HG03520 (cell line): ENCODE measurements around the gene KRTAP5-1.
A peak's percentile ranks its signal among the peaks of the same experiment; 100 is the strongest.
"Not testable (repeated sequence)": the region's sequence is repeated elsewhere in the genome, so short reads cannot be mapped to it uniquely, and the experiment has no call there.

Experiments used
- ATAC-seq: cut with Tn5 transposase; IDR thresholded peaks from one replicate; pipeline ENCODE4 v1.9.1; 2021; ENCODE audit warnings: mild to moderate bottlenecking, moderate library complexity; ENCODE audit not compliant: unreplicated experiment

Gene KRTAP5-1, protein sequence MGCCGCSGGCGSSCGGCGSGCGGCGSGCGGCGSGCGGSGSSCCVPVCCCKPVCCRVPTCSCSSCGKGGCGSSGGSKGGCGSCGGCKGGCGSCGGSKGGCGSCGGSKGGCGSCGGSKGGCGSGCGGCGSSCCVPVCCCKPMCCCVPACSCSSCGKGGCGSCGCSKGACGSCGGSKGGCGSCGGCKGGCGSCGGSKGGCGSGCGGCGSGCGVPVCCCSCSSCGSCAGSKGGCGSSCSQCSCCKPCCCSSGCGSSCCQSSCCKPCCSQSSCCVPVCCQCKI

GRCh38 chr11:1584661-1585370, at the start of gene KRTAP5-1:
TSS of gene KRTAP5-1 (minus strand) at chr11:1585283. CDS start at chr11:1585249, 34 bp downstream.
- not testable (repeated sequence) for ATAC-seq

DNA sequence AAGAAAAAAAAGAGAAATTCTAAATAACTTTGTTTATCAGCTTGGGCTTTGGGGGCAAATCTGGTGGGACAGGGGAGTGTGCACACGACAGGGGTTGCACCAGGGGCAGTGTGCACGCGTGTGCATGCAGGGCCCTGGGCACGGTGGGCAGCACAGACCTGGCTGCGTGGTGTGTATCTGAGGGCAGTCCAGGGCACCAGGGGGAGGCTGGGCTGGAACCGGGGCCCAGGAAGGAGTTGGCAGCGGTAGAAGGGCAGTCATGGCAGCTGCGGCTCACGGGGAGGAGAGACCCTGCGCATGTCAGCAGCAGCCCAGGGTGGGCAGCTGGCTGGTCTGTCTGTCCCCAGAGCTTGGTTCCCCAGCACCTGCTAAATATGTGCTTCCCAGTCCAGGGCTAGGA, 48.8 kb upstream of the KRTAP5-1 start:
- no peak for ATAC-seq

GRCh38 chr11:1632053-1632714, 47.1 kb upstream of the KRTAP5-1 start:
- ATAC-seq: no peak

- no peak for ATAC-seq
Observed at GRCh38 chr11:1631066-1631568, 46.0 kb upstream of the KRTAP5-1 start.

DNA sequence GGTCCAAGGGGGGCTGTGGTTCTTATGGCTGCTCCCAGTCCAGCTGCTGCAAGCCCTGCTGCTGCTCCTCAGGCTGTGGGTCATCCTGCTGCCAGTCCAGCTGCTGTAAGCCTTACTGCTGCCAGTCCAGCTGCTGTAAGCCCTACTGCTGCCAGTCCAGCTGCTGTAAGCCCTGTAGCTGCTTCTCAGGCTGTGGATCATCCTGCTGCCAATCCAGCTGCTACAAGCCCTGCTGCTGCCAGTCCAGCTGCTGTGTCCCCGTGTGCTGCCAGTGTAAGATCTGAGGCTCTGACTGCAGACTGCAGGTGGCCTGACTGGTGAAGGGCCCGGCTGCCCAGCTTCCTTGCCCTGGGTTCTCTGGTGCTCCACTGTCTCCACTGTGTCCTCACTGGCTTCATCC, 45.2 kb upstream of the KRTAP5-1 start:
- ATAC-seq: no peak

DNA sequence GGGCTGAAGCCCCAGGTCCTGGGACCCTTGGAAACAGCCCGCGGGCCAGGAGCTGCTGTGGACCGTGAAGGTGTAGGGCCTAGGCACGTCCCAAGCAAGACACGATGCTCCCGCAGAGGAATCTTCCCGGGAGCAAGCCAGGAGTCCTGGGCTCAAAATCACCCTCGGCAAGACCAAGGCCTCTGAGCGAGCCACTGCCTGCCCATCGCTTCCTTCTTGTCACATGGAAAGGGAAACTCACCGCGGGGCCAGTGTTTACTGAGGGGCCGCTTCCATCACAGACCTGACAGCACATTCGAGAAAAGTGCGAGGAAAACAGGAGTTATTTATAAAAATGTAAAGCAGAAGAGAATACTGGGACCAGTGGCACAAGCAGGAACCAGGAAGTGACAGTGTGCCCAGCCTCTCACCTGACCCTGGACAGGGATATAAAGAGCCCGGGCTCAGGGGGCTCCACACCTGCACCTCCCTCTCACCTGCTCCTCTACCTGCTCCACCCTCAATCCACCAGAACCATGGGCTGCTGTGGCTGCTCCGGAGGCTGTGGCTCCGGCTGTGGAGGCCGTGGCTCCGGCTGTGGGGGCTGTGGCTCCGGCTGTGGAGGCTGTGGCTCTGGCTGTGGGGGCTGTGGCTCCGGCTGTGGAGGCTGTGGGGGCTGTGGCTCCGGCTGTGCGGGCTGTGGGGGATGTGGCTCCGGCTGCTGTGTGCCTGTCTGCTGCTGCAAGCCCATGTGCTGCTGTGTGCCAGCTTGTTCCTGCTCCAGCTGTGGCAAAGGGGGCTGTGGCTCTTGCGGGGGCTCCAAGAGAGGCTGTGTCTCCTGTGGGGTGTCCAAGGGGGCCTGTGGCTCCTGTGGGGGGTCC, 44.5 kb upstream of the KRTAP5-1 start, which contains the start of gene KRTAP5-5:
KRTAP5-5 (plus strand) TSS at position 450 of the 860 bp plus-strand sequence; CDS start at position 516, 66 bp downstream.
- no peak for ATAC-seq

GRCh38 chr11:1628506-1629325, 43.6 kb upstream of the KRTAP5-1 start:
- ATAC-seq: no peak

DNA sequence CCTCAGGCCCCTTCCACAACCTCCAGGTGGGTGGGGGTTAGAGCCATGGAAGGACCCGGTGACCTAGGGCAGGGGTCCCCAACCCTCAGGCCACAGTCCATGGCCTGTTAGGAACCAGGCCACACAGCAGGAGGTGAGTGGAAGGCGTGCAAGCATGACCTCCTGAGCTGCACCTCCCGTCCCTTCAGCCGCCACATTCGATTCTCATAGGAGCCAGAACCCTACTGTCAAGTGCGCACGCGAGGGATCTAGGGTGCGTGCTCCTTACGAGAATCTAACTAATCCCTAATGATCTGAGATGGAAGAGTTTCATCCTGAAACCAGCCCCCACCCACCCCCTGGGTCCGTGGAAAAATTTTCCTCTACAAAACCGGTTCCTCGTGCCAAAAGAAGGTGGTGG, 40.5 kb upstream of the KRTAP5-1 start:
- no peak for ATAC-seq

DNA sequence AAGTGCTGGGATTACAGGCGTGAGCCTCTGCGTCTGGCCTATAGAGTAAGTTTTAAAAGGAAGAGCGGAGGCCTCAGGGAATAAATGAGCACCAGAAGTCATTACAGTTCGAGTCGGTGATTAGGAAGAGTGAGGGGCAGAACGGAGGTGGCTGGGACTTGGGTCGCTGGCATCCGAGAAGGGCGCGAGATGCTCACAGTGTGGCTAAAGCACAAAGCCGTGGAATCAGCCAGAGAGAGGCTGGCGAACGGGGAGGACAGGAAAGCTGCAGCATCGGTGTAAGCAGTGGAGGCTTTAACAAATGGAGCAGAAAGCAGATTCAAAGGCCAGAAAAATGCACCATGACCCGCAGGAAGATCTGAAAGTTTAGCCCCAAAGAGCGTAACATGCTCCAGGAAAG, 39.5 kb upstream of the KRTAP5-1 start:
- ATAC-seq: no peak

- no peak for ATAC-seq
Observed at GRCh38 chr11:1623716-1624115, 38.6 kb upstream of the KRTAP5-1 start.

- ATAC-seq: no peak
Observed at GRCh38 chr11:1622086-1622485, 37.0 kb upstream of the KRTAP5-1 start, which contains the start of gene KRTAP5-4. TSS of gene KRTAP5-4 (minus strand) at chr11:1622138. CDS start at chr11:1622093, 45 bp downstream.

- no peak for ATAC-seq
Observed at GRCh38 chr11:1619449-1619848, 34.4 kb upstream of the KRTAP5-1 start.

DNA sequence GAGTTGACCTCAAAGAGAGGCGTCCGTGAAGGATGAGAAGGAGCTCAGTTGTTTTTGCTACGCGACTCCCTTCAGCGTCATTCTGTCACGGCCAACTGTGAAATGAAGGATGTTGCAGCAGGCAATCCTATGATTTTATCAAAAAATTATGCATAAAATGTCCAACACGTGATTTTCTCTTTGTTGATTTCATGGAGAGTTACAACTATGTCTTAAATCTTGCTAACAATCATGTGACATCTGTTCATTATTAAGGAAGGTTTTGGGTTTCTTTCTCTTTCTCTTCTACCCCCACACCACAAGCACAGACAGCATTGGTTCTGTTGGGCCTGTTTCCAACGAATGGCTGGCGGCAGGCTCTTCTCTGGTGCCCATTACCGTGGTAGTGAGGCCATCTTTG, 33.1 kb upstream of the KRTAP5-1 start:
- no peak for ATAC-seq

DNA sequence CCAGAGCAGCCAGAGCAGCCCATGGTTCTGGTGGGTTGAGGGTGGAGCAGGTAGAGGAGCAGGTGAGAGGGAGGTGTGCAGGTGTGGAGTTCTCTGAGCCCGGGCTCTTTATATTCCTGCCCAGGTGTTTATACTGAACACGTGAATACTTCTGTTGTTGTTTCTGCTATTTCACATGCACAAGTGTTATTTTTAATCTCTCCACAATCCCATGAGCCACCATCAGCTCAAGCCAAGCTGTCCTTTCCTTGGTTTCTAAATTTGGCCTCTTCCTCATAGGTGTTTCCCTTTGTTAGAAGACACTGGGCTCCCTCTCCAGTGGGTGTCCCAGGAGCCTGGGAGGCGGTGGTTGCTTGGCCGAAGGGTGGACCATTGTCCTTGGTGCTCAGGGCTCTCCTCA, 23.3 kb upstream of the KRTAP5-1 start, which contains the start of gene KRTAP5-3:
KRTAP5-3 (minus strand) TSS at position 101 of the 400 bp plus-strand sequence; CDS start at position 23, 78 bp downstream.
- no peak for ATAC-seq

- not testable (repeated sequence) for ATAC-seq
Observed at GRCh38 chr11:1607901-1608300, 22.8 kb upstream of the KRTAP5-1 start.

GRCh38 chr11:1607156-1607845, 22.2 kb upstream of the KRTAP5-1 start:
- ATAC-seq: not testable (repeated sequence)

GRCh38 chr11:1605923-1606322, 20.8 kb upstream of the KRTAP5-1 start:
- peak; percentile 76 for ATAC-seq

DNA sequence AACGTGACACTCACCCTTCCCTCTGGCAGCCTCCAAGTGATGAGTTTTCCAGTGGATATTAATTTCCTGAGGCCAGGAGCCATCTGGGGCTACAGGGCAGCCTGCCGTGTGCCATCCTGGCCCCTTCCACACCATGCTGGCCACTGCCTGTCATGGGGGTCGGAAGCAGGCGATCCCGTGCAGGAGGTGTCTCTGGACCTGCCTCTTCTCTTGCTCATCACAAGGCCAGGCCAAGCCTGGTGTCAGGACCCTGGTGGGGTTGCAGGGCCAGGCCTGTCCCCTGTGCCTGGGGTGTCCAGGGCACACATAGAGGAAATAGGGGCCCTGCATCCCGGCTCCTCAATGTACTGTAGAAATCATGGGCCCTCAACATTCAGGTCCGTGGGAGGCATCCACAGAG, 19.6 kb upstream of the KRTAP5-1 start:
- no peak for ATAC-seq

- no peak for ATAC-seq
Observed at GRCh38 chr11:1604181-1604580, 19.1 kb upstream of the KRTAP5-1 start.
